BLaER1 treated with 17β-estradiol and CSF1 and Interleukin-3, amounts not matched to agents 10 nM and 100 nM (cell line): Measurements from ENCODE around the gene NUMB.

Source experiments
- H3K27ac ChIP-seq, 11 experiments: shearing (Covaris generic); formaldehyde crosslinking; 2 replicates each; pipeline ENCODE4 v1.8.1; 2022
- H3K27me3 ChIP-seq, 11 experiments: shearing (Covaris generic); formaldehyde crosslinking; 2 replicates each; pipeline ENCODE4 v1.8.1; 2022
- H3K36me3 ChIP-seq, 11 experiments: shearing (Covaris generic); formaldehyde crosslinking; 2 replicates each; pipeline ENCODE4 v1.8.1; 2022
- H3K4me1 ChIP-seq, 10 experiments: shearing (Covaris generic); formaldehyde crosslinking; 2 replicates each; pipeline ENCODE4 v1.8.1; 2022
- H3K4me2 ChIP-seq, 11 experiments: shearing (Covaris generic); formaldehyde crosslinking; 2 replicates each; pipeline ENCODE4 v1.8.1; 2022
- H3K4me3 ChIP-seq, 10 experiments: shearing (Covaris generic); formaldehyde crosslinking; 2 replicates each; pipeline ENCODE4 v1.8.1; 2022
- H3K9ac ChIP-seq, 11 experiments: shearing (Covaris generic); formaldehyde crosslinking; 2 replicates each; pipeline ENCODE4 v1.8.1; 2022
- H3K9me3 ChIP-seq, 11 experiments: shearing (Covaris generic); formaldehyde crosslinking; replicated peaks in 1 of 11; 2 replicates each; pipeline ENCODE4 v1.8.1; 2022
- H4K20me1 ChIP-seq, 11 experiments: shearing (Covaris generic); formaldehyde crosslinking; 2 replicates each; pipeline ENCODE4 v1.8.1; 2022
- Cebpa-rat ChIP-seq, 11 experiments: shearing (Covaris generic); IDR thresholded peaks; 2 replicates each; pipeline ENCODE4 v1.8.1; 2022

The NUMB gene

DNA sequence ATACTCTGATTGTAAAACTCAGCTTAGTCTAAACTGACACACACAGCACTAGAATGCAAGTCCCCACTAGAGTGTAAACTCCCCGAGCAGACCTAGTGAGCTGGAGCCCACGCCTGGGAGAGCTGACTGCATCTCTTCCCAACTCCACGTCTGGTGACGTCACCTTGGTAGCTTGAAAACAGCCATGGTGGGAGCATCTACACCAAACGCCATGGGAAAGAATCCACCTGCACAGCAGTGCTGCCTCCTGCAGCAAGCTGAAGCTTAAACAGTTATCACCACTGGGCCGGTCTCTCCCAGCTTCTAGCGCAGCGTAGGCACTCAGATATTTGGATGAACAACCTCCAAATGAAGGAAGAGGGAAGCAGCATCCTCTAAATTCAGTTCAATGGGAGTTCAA is 225.4 kb downstream of the NUMB start:
- H3K27ac ChIP-seq: no peak overlapping the region
- H3K4me3 ChIP-seq: no peak overlapping the region
- TF ChIP-seq Cebpa-rat (IDR thresholded peaks at IDR 0.05): no peak
- H3K9ac ChIP-seq: no peak overlapping the region
- peaks cover 23 to 37% (median 26%) of the 10 kb centered on the region in 10 experiments for H3K4me1 ChIP-seq
- H3K27me3 ChIP-seq: peaks cover 53 to 64% (median 61%) of the 10 kb centered on the region in 11 experiments
- H4K20me1 ChIP-seq: peaks cover 0 to 50% (median 18%) of the 10 kb centered on the region in 11 experiments; a peak in 18 of 22 replicates
- no peaks in the 10 kb centered on the region for H3K9me3 ChIP-seq
- H3K36me3 ChIP-seq: peaks cover 0 to 12% (median 8%) of the 10 kb centered on the region in 11 experiments; a peak in 8 of 22 replicates
- H3K4me2 ChIP-seq: no peak overlapping the region

DNA sequence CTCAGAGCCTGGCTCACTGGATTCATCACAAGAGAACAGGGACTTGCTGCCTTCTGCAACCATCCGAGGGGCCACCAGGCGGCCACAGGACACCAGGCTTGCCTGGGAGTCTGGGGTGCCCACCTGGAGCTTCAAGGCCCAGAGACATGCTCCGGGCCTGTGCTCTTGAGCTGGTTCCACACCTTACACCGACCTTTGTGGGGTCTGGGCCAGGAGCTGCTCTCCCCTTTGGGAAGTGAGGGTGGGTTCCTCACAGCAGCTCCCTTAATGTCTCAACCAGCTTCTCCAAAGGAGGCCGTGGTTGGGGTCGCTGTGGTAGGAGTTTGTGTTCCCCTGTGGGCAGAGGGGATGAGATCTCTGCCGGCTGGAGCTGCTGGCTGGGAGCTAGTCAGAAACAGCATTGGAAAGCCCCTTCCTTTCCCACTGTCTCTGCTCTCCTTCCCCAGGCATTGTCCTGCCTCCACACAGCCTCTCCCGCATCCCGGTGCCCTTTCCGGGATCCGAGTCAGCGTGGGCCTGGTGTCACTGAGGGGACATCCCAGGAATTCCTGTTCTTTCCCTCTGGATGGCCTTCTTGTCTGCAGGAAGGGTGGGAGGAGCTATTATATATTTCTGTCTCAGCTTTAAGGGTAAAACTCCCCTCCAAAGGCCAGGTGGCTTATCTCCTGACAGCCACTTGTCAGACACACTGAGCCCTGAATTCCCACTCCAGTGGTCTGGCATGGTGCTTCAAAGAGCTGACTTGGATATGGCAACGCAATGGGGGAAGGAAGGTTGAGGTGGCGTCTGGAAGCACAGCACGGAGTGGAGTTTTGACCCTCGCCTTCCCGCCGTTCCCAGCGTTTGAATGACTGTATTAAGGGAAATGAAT is 226.1 kb downstream of the NUMB start:
- no peak overlapping the region for H3K9ac ChIP-seq
- peaks cover 15 to 32% (median 21%) of the 10 kb centered on the region in 10 experiments for H3K4me1 ChIP-seq
- peaks cover 45 to 56% (median 53%) of the 10 kb centered on the region in 11 experiments for H3K27me3 ChIP-seq
- H3K4me3 ChIP-seq: no peak overlapping the region
- H4K20me1 ChIP-seq: peaks cover 0 to 45% (median 11%) of the 10 kb centered on the region in 11 experiments; a peak in 18 of 22 replicates
- no peak overlapping the region for H3K27ac ChIP-seq
- TF ChIP-seq Cebpa-rat (IDR thresholded peaks at IDR 0.05): no peak
- H3K9me3 ChIP-seq: no peaks in the 10 kb centered on the region
- peaks cover 0 to 20% (median 11%) of the 10 kb centered on the region in 11 experiments; a peak in 9 of 22 replicates for H3K36me3 ChIP-seq
- H3K4me2 ChIP-seq: no peak overlapping the region

DNA sequence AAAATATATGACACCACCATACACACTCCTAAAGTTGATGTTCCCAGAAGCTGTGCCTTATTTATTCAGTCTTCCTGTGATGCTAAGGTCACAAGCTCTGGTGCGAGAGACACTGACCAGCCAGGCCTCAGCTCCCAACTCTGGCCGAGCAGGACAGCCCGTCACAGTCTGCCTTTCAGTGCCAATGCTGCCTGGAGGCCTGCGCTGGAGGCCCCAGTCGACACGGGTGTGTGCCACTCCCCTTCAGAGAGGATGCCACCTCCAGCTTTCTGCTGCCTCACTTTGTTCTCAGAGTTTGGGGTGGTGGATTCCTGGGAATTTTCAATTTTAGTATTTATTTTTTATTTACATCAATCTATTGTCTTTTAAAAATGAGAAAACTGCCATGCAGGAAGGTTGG is 228.3 kb downstream of the NUMB start:
- no peak overlapping the region for H3K4me2 ChIP-seq
- H3K4me3 ChIP-seq: no peak overlapping the region
- no peak overlapping the region for H3K9ac ChIP-seq
- TF ChIP-seq Cebpa-rat (IDR thresholded peaks at IDR 0.05): no peak
- no peak overlapping the region for H3K27ac ChIP-seq
- H4K20me1 ChIP-seq: peaks cover 0 to 27% (median under 1%) of the 10 kb centered on the region in 11 experiments; a peak in 8 of 22 replicates
- H3K9me3 ChIP-seq: no peaks in the 10 kb centered on the region
- peaks cover 0 to 41% (median 13%) of the 10 kb centered on the region in 11 experiments; a peak in 13 of 22 replicates for H3K36me3 ChIP-seq
- peaks cover 0 to 12% (median 4%) of the 10 kb centered on the region in 10 experiments; a peak in 11 of 20 replicates for H3K4me1 ChIP-seq
- H3K27me3 ChIP-seq: peaks cover 24 to 35% (median 31%) of the 10 kb centered on the region in 11 experiments

DNA sequence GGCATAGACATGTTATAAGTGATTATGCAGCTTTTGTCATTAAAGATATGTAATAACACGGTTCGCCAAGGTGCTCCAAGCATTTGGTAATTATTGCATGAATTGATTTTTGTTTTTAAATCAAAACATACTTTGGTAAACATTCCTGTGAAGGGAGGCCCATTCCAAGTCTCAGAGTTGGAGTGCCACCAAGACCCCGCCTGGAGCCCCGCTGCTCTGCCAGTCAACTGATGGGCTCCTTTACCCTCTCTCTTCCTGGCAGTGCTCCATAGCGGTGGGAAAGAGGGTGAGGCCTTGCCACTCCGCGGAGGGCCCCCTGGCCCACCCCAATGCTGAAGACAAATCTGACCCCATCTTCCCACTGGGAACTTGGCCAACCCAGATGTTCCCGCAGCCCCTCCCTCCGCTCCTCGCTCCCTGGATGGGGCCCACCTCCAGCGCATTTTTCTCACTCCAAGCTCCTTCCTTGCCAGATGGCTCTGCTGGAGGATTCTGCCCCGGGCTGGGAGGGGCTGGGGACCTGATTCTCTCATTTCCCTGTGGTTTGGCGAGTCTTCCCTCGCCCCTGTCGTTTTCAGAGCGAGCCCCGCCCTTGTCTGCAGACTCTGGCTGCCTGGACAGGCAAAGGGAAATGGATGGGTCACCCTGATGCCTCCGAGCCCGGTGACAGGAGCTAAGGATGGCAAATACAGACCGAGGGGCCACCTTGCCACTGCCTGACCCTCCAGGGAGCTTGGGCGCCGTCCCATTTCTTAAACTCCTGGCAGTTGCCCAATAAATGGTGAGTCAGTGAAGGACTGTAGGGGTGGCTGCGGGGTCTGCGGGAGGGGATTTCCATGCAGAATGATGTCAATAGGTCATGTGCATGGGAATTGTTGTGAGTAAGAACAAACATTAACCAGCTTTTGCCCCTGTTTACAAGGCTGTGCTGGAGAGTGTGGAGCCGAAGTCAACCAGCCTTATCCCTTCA is 230.2 kb downstream of the NUMB start:
- H4K20me1 ChIP-seq: peaks cover 0 to 39% (median 0%) of the 10 kb centered on the region in 11 experiments; a peak in 7 of 22 replicates
- no peak for TF ChIP-seq Cebpa-rat (IDR thresholded peaks at IDR 0.05)
- no peak overlapping the region for H3K9ac ChIP-seq
- no peaks in the 10 kb centered on the region for H3K9me3 ChIP-seq
- H3K4me3 ChIP-seq: no peak overlapping the region
- peak overlapping the region in 3 of 11 experiments; percentile 15 to 37 (median 21); a peak in 2 of 22 replicates for H3K4me2 ChIP-seq
- H3K27me3 ChIP-seq: peaks cover 4 to 15% (median 12%) of the 10 kb centered on the region in 11 experiments
- H3K4me1 ChIP-seq: peaks cover 0 to 12% (median 3%) of the 10 kb centered on the region in 10 experiments; a peak in 7 of 20 replicates
- peaks cover under 1 to 59% (median 18%) of the 10 kb centered on the region in 11 experiments; a peak in 15 of 22 replicates for H3K36me3 ChIP-seq
- H3K27ac ChIP-seq: no peak overlapping the region

DNA sequence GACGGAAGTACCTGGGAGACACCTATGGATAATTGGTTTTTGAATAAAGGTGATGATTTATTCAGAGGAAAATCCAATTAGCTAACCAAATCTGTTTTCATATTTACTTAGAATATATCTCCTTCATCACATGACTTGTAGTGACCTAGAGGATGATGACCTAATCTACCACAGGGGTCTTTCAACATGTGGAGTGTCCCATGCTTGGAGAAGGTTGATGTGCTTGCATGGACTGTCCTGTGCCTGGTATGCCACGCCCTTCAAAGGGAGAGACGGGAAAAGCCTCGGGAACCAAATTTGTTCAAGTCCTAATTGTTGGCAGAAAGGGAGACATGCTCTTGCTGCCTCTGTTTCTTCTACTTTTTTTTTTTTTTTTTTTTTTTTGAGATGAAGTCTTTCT is 232.8 kb downstream of the NUMB start:
- peaks cover 0 to 61% (median 0%) of the 10 kb centered on the region in 11 experiments; a peak in 5 of 22 replicates for H4K20me1 ChIP-seq
- H3K9me3 ChIP-seq: no peaks in the 10 kb centered on the region
- peaks cover 16 to 85% (median 42%) of the 10 kb centered on the region in 11 experiments for H3K36me3 ChIP-seq
- H3K4me3 ChIP-seq: no peak overlapping the region
- peaks cover 0 to 25% (median 3%) of the 10 kb centered on the region in 10 experiments; a peak in 9 of 20 replicates for H3K4me1 ChIP-seq
- H3K4me2 ChIP-seq: no peak overlapping the region
- no peak overlapping the region for H3K27ac ChIP-seq
- H3K9ac ChIP-seq: no peak overlapping the region
- TF ChIP-seq Cebpa-rat (IDR thresholded peaks at IDR 0.05): no peak
- no peaks in the 10 kb centered on the region for H3K27me3 ChIP-seq
